PC-3 (cell line): ENCODE data around the gene FIGLA. TPM values are rescaled to one million over a fixed set of nuclear protein-coding genes. Genes with fewer than 3 reads are reported as not detected.
A peak's percentile ranks its signal among the peaks of the same experiment; 100 is the strongest.

Source experiments
- ATAC-seq: fragments of 200-7000 bp; cut with Tn5 transposase; 2 replicates; pipeline ENCODE4 v1.9.1; 2020; ENCODE audit warnings: mild to moderate bottlenecking, moderate library complexity
- BruUV-seq: library from RNA; stranded (reverse); fragments of 400-500 nt; replicated peaks from 2 replicates; lab custom pipeline; 2021; lab: Mats Ljungman, UMichigan
- CTCF ChIA-PET: fragments of 300-600 bp; sonication (Branson Sonifier 250); formaldehyde crosslinking; loops from one replicate; lab custom pipeline; 2022; ENCODE audit warnings: antibody characterized with exemption; lab: Charles Lee
- POLR2A ChIA-PET: fragments of 300-600 bp; sonication (Branson Sonifier 250); formaldehyde crosslinking; loops from one replicate; lab custom pipeline; 2022; ENCODE audit warnings: antibody characterized with exemption; ENCODE audit not compliant: unreplicated experiment; lab: Charles Lee
- DNase-seq: peaks from one replicate; pipeline ENCODE4 v3.0.0-alpha.2; 2015
- H2AFZ ChIP-seq: fragments of 300-600 bp; sonication (generic); 2 replicates; pipeline ENCODE4 v1.6.0; 2016; ENCODE audit warnings: antibody characterized with exemption, low read length
- H3F3A ChIP-seq: fragments of 300-600 bp; sonication (generic); one replicate; pipeline ENCODE4 v1.6.0; 2017; ENCODE audit warnings: antibody characterized with exemption, low read length, control low read depth, mild to moderate bottlenecking; ENCODE audit not compliant: unreplicated experiment
- H3K27ac ChIP-seq: fragments of 300-600 bp; sonication (generic); 2 replicates; pipeline ENCODE4 v1.5.1; 2016; ENCODE audit warnings: mild to moderate bottlenecking, low read length
- H3K27me3 ChIP-seq: fragments of 300-600 bp; sonication (generic); 2 replicates; pipeline ENCODE4 v1.6.1; 2016; ENCODE audit warnings: low read length, mixed read lengths
- H3K36me3 ChIP-seq: fragments of 300-600 bp; sonication (generic); 2 replicates; pipeline ENCODE4 v1.6.1; 2016; ENCODE audit warnings: low read depth, mixed run types, low read length, mixed read lengths
- H3K4me1 ChIP-seq: fragments of 300-600 bp; sonication (generic); 2 replicates; pipeline ENCODE4 v1.5.1; 2016; ENCODE audit warnings: low read length; ENCODE audit not compliant: insufficient read depth
- H3K4me2 ChIP-seq: fragments of 300-600 bp; sonication (generic); 2 replicates; pipeline ENCODE4 v1.6.0; 2016; ENCODE audit warnings: low read length
- H3K4me3 ChIP-seq: fragments of 300-600 bp; sonication (generic); 2 replicates; pipeline ENCODE4 v1.5.1; 2016; ENCODE audit warnings: mild to moderate bottlenecking, low read length, mixed read lengths
- H3K79me2 ChIP-seq: fragments of 300-600 bp; sonication (generic); 2 replicates; pipeline ENCODE4 v1.6.1; 2017; ENCODE audit warnings: low read length, mixed read lengths
- H3K9ac ChIP-seq: fragments of 300-600 bp; sonication (generic); 2 replicates; pipeline ENCODE4 v1.6.0; 2016; ENCODE audit warnings: mild to moderate bottlenecking, low read length
- H3K9me2 ChIP-seq: fragments of 300-600 bp; sonication (generic); replicated peaks from 2 replicates; pipeline ENCODE4 v1.6.1; 2016; ENCODE audit warnings: mixed run types, low read length, mixed read lengths
- H3K9me3 ChIP-seq: fragments of 300-600 bp; sonication (generic); 2 replicates; pipeline ENCODE4 v1.6.1; 2016; ENCODE audit warnings: low read length, mixed read lengths
- H4K20me1 ChIP-seq: fragments of 300-600 bp; sonication (generic); 2 replicates; pipeline ENCODE4 v1.6.1; 2016; ENCODE audit warnings: low read length, mixed read lengths
- EZH2 ChIP-seq: fragments of 300-600 bp; sonication (generic); IDR thresholded peaks from one replicate; pipeline ENCODE4 v1.6.1; 2017; ENCODE audit warnings: antibody characterized with exemption, mild to moderate bottlenecking, low read length; ENCODE audit not compliant: unreplicated experiment
- EZH2phosphoT487 ChIP-seq: fragments of 300-600 bp; sonication (generic); IDR thresholded peaks from 2 replicates; pipeline ENCODE4 v1.6.1; 2018; ENCODE audit warnings: mild to moderate bottlenecking, antibody characterized with exemption, low read length, borderline replicate concordance
- intact Hi-C: fragments of 100-400 bp; cut with micrococcal nuclease; formaldehyde crosslinking; loops from 2 replicates; pipeline ENCODE4 v1.9.0; 2023
- total RNA-seq: library from RNA; depleted of rRNA; stranded (reverse); fragments of >200 nt; gene quantifications from 2 replicates; pipeline ENCODE4 v1.2.3, GENCODE V29; 2014
- TF ChIP-seq, protein P1 (sequence below): fragments of 300-600 bp; sonication (generic); conservative IDR thresholded peaks from 2 replicates; pipeline ENCODE4 v1.5.1; 2017; ENCODE audit warnings: antibody characterized with exemption, low read depth, mild to moderate bottlenecking, low read length

FIGLA gene
- total RNA-seq, 1 experiment from 2014 or later: not detected

DNA sequence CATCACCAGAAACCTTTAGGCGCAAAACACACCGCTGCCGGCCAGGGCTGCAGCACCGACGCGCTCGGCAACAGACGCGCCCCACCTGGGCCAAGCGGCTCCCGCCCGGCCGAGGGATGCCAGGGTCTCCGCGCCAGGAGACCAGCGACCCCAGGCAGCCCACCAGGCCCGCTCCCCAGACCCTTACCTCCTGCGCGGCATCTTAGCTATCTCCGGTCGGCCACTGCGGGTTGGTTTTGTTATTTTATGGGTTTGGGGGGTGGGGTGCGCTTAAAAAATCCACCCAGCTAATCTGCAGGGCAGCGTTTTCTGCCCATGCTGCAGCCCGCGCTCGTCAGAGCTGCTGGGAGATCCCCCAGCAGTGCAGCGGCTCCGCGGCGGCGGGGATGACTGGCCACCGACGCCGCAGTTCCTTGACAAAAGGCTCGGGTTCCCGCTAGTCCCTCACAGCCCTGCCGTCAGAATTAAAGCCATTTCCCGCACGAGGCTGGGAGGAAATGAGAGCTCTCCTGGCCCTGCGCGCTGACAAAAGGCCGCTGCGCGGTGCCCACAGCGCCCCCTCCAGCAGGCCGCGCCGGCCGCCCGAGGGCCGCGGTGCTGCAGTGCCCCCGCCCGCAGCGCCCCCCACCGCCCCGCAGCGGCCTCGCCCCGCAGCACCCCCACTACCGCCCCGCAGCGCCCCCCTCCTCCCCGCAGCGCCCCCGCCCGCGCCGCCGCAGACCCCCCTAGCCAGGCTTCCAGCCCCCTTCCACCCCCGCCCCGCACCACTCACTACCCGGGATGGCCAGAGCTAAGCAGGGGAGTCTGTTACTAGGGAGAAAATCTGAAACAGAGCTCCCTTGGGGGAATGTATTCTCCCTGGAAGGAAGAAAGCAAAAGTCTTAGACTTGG, 22.5 kb downstream of the FIGLA start, which contains the start of gene ADD2:
Gene ADD2, minus strand, starts transcription at position 502 of the 891 bp plus-strand sequence. CDS start 61,792 bp downstream, outside the sequence.
- Histone ChIP-seq H3K4me3 (peak within 1 kb of the TSS; percentile 56), H4K20me1 (no peaks in the 10 kb centered on the region), H3K27ac (no peak within 1 kb of the TSS), H3K27me3 (peaks cover 84% of the 10 kb centered on the region), H3F3A (no peaks in the 10 kb centered on the region), H3K9me3 (no peaks in the 10 kb centered on the region), H3K4me1 (no peaks in the 10 kb centered on the region), H3K36me3 (no peaks in the 10 kb centered on the region), H2AFZ (peak within 1 kb of the TSS; percentile 59), H3K9me2 (no peaks in the 10 kb centered on the region), H3K9ac (no peak within 1 kb of the TSS), H3K79me2 (no peaks in the 10 kb centered on the region), H3K4me2 (peak within 1 kb of the TSS; percentile 71)
- ATAC-seq: peak; percentile 77
- intact Hi-C loops: no loop called here
- CTCF ChIA-PET: interaction anchor here (0.7 kb wide), 1 partner anchor 298 kb away, joined by 3 read pairs; no protein-coding TSS in a partner anchor
- DNase-seq: peak; percentile 22
- BruUV-seq: no TSS peak
- TF ChIP-seq EZH2 (peak; percentile 96), EZH2phosphoT487 (peak; percentile 62)
- TF ChIP-seq, protein P1, sequence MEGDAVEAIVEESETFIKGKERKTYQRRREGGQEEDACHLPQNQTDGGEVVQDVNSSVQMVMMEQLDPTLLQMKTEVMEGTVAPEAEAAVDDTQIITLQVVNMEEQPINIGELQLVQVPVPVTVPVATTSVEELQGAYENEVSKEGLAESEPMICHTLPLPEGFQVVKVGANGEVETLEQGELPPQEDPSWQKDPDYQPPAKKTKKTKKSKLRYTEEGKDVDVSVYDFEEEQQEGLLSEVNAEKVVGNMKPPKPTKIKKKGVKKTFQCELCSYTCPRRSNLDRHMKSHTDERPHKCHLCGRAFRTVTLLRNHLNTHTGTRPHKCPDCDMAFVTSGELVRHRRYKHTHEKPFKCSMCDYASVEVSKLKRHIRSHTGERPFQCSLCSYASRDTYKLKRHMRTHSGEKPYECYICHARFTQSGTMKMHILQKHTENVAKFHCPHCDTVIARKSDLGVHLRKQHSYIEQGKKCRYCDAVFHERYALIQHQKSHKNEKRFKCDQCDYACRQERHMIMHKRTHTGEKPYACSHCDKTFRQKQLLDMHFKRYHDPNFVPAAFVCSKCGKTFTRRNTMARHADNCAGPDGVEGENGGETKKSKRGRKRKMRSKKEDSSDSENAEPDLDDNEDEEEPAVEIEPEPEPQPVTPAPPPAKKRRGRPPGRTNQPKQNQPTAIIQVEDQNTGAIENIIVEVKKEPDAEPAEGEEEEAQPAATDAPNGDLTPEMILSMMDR: peak; percentile 19; the same call in 1 of the 2 replicates
- POLR2A ChIA-PET: interaction anchor here (0.6 kb wide), 1 partner anchor 490 kb away, joined by 4 read pairs; no protein-coding TSS in a partner anchor

DNA sequence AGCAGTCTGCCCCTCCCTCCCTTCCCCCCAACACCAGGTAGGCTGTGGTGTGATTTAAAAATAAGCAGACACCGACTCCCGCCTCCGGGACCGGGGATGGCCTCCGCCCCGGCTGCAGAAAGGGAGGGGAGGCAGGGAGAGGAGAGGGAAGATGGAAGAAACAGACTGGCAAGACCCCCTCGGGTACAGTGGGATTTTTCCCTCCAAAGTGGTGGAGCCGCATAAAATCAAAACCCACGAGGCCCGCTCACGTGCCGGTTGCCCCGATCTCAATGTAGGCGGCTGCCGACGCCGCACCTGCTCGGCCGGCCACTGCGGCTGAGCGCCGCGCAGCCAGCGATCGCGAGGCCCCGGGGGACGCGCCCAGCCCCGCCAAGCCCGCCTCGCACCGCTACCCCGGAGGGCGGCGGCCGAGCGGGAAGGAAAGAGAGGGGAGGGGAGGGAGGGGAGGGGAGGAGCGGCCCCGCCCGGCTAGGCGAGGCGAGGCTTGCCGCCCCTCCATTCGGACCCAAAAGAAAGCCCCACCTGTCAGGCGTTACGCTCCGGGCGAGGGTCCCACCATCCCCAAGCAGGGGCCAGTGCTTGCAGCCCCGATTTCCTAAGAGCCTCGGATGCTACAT, 23.3 kb downstream of the FIGLA start:
- Histone ChIP-seq H3K36me3 (no peaks in the 10 kb centered on the region), H3K4me2 (peak overlapping the region; percentile 71), H3K27ac (no peak overlapping the region), H4K20me1 (no peaks in the 10 kb centered on the region), H3K9me3 (no peaks in the 10 kb centered on the region), H3K79me2 (no peaks in the 10 kb centered on the region), H3K9ac (no peak overlapping the region), H3K9me2 (no peaks in the 10 kb centered on the region), H3K4me1 (no peaks in the 10 kb centered on the region), H3K4me3 (peak overlapping the region; percentile 56), H3K27me3 (peaks cover 81% of the 10 kb centered on the region), H2AFZ (peak overlapping the region; percentile 59), H3F3A (no peaks in the 10 kb centered on the region)
- TF ChIP-seq EZH2phosphoT487 (peak; percentile 31; the same call in 1 of the 2 replicates), EZH2 (no peak)
- TF ChIP-seq, protein P1: no peak
- ChIA-PET POLR2A (interaction anchor here (0.6 kb wide), 1 partner anchor 489 kb away, joined by 4 read pairs; no protein-coding TSS in a partner anchor), CTCF (no interaction called here)
- ATAC-seq (peak; percentile 35), DNase-seq (no peak)
- intact Hi-C loops: no loop called here
- no TSS peak for BruUV-seq
